HUES48 (cell line): Measurements from ENCODE around the gene CTXN3.
"Not testable (repeated sequence)": the region's sequence is repeated elsewhere in the genome, so short reads cannot be mapped to it uniquely, and the experiment has no call there.

Source experiments
- H3K27ac ChIP-seq: one replicate; pipeline ENCODE4 v1.7.0; 2013; ENCODE audit warnings: low read depth, low read length, inconsistent platforms
- H3K27me3 ChIP-seq: 2 replicates; pipeline ENCODE4 v1.6.1; 2013; ENCODE audit warnings: mild to moderate bottlenecking, low read length; ENCODE audit not compliant: control insufficient read depth, insufficient read depth
- H3K36me3 ChIP-seq: 2 replicates; pipeline ENCODE4 v1.6.1; 2013; ENCODE audit warnings: low read length; ENCODE audit not compliant: control insufficient read depth, insufficient read depth
- H3K4me1 ChIP-seq: 2 replicates; pipeline ENCODE4 v1.6.1; 2013; ENCODE audit warnings: mild to moderate bottlenecking, low read length; ENCODE audit not compliant: control insufficient read depth, insufficient read depth
- H3K4me3 ChIP-seq: 2 replicates; pipeline ENCODE4 v1.5.1; 2013; ENCODE audit warnings: mild to moderate bottlenecking, low read depth, low read length
- H3K9ac ChIP-seq: 2 replicates; pipeline ENCODE4 v1.6.1; 2013; ENCODE audit warnings: mild to moderate bottlenecking, low read depth, low read length, moderate library complexity
- H3K9me3 ChIP-seq: 2 replicates; pipeline ENCODE4 v1.6.1; 2013; ENCODE audit warnings: low read length; ENCODE audit not compliant: control insufficient read depth, insufficient read depth

The CTXN3 gene

GRCh38 chr5:127679691-127680330 is 30.9 kb downstream of the CTXN3 start:
- H3K4me3 ChIP-seq, H3K9ac ChIP-seq, H3K4me1 ChIP-seq, H3K36me3 ChIP-seq, H3K9me3 ChIP-seq, H3K27me3 ChIP-seq, H3K27ac ChIP-seq: not testable (repeated sequence)

DNA sequence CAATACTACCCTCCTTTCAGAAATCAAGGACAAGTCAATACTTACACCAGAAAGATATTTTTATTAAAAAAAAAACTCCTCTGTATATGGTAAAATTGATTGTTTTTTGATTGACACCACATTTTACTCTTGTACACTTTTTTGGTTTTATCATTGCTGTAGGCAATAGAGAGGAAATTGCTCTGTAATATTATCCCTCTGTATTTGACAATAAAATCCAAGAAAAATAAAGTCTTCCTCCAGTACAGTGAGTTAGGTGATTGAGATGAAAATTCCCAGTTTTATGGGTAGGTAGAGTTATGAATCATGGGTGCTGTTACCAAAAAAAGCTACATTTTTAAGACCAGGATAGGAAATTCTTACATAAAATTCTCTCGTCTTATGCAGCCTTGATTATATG is 31.7 kb downstream of the CTXN3 start:
- Histone ChIP-seq H3K27me3 (no peaks in the 10 kb centered on the region), H3K27ac (no peak overlapping the region), H3K4me3 (no peak overlapping the region), H3K9ac (no peak overlapping the region), H3K36me3 (no peaks in the 10 kb centered on the region), H3K4me1 (no peaks in the 10 kb centered on the region), H3K9me3 (no peaks in the 10 kb centered on the region)

- H3K4me3 ChIP-seq: no peak overlapping the region
- no peaks in the 10 kb centered on the region for H3K4me1 ChIP-seq
- no peak overlapping the region for H3K9ac ChIP-seq
- H3K9me3 ChIP-seq: no peaks in the 10 kb centered on the region
- no peak overlapping the region for H3K27ac ChIP-seq
- H3K36me3 ChIP-seq: no peaks in the 10 kb centered on the region
- no peaks in the 10 kb centered on the region for H3K27me3 ChIP-seq
Observed at GRCh38 chr5:127683008-127683407, 34.1 kb downstream of the CTXN3 start.

GRCh38 chr5:127684726-127685467 is 36.0 kb downstream of the CTXN3 start:
- no peak overlapping the region for H3K4me3 ChIP-seq
- no peaks in the 10 kb centered on the region for H3K27me3 ChIP-seq
- H3K4me1 ChIP-seq: no peaks in the 10 kb centered on the region
- no peak overlapping the region for H3K9ac ChIP-seq
- no peaks in the 10 kb centered on the region for H3K9me3 ChIP-seq
- no peak overlapping the region for H3K27ac ChIP-seq
- no peaks in the 10 kb centered on the region for H3K36me3 ChIP-seq

DNA sequence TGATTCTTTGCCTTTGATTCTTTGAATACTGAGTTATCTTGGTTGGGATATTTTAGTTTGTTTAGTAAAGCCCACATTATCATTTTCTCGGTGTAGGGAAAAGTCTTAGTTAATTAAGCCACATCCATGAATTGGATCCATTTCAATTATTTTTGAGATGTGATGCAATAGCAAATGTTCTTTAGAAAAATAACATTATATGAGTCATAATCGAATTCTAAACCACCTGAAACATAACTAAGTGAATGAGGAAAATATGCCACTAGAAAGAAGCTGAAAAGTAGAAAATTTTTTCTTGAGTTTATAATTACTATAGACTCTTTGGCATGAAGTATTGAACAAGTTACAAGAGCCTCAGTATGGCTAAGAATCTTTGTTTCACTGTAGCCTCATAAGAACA is 36.8 kb downstream of the CTXN3 start:
- H3K9ac ChIP-seq: no peak overlapping the region
- H3K4me3 ChIP-seq: no peak overlapping the region
- no peaks in the 10 kb centered on the region for H3K4me1 ChIP-seq
- no peaks in the 10 kb centered on the region for H3K9me3 ChIP-seq
- H3K27ac ChIP-seq: no peak overlapping the region
- no peaks in the 10 kb centered on the region for H3K36me3 ChIP-seq
- no peaks in the 10 kb centered on the region for H3K27me3 ChIP-seq

- H3K27ac ChIP-seq: no peak overlapping the region
- H3K36me3 ChIP-seq: no peaks in the 10 kb centered on the region
- H3K4me3 ChIP-seq: no peak overlapping the region
- H3K27me3 ChIP-seq: no peaks in the 10 kb centered on the region
- no peaks in the 10 kb centered on the region for H3K4me1 ChIP-seq
- no peaks in the 10 kb centered on the region for H3K9me3 ChIP-seq
- no peak overlapping the region for H3K9ac ChIP-seq
Observed at GRCh38 chr5:127686424-127686823, 37.5 kb downstream of the CTXN3 start.

DNA sequence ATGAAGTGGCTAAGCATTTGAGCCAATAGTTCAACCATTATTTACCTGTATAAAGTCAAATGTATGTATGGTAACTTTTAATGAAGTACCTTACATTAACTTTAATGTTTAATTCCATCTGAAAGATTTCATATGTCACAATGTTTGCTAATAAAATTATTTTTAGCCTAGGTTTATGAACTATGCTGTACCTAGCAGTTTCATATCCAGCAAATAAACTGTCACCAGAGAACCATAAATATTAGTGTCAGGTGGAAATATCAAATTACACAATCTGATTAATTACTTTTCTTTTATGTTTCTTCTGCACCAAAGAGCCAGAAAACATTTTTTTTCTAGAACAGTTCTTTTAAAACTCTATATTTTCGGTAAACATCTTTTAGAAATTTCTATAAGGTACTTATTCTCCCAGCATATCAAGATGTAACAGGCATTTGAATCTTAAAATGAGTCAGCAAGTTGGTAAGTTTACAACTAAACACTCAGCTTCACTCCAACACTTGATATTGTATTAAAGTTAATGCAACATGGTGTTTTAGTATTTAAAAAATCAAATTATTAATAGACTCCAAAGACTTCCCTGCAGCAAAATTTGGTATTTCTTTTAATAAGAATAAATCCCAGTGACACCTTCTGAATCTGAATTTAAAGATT is 45.8 kb downstream of the CTXN3 start:
- no peaks in the 10 kb centered on the region for H3K27me3 ChIP-seq
- no peaks in the 10 kb centered on the region for H3K4me1 ChIP-seq
- H3K27ac ChIP-seq: no peak overlapping the region

GRCh38 chr5:127695346-127695745 is 46.5 kb downstream of the CTXN3 start:
- no peaks in the 10 kb centered on the region for H3K4me1 ChIP-seq
- H3K27me3 ChIP-seq: no peaks in the 10 kb centered on the region
- no peak overlapping the region for H3K9ac ChIP-seq
- H3K4me3 ChIP-seq: no peak overlapping the region
- no peaks in the 10 kb centered on the region for H3K9me3 ChIP-seq
- no peaks in the 10 kb centered on the region for H3K36me3 ChIP-seq
- H3K27ac ChIP-seq: no peak overlapping the region

More for the DNA sequence above, 45.8 kb downstream of the CTXN3 start:
- H3K36me3 ChIP-seq: no peaks in the 10 kb centered on the region
- H3K9ac ChIP-seq: no peak overlapping the region
- H3K9me3 ChIP-seq: no peaks in the 10 kb centered on the region
- no peak overlapping the region for H3K4me3 ChIP-seq

DNA sequence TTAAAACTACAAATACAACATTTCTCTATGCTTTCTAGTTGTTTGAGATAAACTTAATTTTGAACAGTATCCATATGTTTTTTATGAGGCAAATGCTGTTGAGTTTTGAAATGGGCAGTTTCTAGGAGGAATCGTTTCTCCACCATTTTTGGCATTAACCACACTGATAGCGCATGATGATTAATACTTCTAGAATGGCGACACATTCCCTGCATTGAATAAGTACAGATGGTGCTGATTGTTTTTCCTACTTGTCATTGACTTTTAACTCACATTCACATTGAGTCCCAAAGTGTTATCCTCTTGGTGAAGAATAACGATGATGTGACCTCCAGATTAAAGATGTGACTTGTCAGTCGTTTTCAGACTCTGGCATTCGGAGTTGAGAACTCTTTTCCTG is 47.8 kb downstream of the CTXN3 start:
- Histone ChIP-seq H3K4me1 (no peaks in the 10 kb centered on the region), H3K9ac (no peak overlapping the region), H3K27ac (no peak overlapping the region), H3K9me3 (no peaks in the 10 kb centered on the region), H3K36me3 (no peaks in the 10 kb centered on the region), H3K27me3 (no peaks in the 10 kb centered on the region), H3K4me3 (no peak overlapping the region)

GRCh38 chr5:127697894-127698600 is 49.2 kb downstream of the CTXN3 start:
- Histone ChIP-seq H3K9me3 (no peaks in the 10 kb centered on the region), H3K9ac (no peak overlapping the region), H3K36me3 (no peaks in the 10 kb centered on the region), H3K27ac (no peak overlapping the region), H3K27me3 (no peaks in the 10 kb centered on the region), H3K4me1 (no peaks in the 10 kb centered on the region), H3K4me3 (no peak overlapping the region)

DNA sequence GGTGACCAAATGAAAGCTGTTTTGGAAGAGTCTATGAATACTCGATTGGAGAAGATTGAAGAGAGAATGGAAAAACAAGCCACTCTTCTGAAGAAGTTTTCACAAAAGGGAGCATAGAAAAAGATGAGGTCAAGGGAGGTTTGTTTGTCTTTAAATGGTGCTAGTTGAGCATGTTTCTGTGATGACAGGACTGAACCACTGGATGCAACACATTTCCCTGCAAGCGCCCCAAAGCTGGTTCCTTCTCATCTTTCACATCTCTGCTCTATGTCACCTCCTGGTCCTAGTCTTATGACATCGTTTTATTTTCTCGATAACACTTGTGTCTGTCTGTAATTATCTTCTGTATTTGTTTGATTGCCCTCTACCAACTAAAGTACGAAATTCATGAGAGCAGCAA is 50.5 kb downstream of the CTXN3 start:
- no peaks in the 10 kb centered on the region for H3K9me3 ChIP-seq
- no peak overlapping the region for H3K4me3 ChIP-seq
- H3K4me1 ChIP-seq: no peaks in the 10 kb centered on the region
- H3K27me3 ChIP-seq: no peaks in the 10 kb centered on the region
- no peaks in the 10 kb centered on the region for H3K36me3 ChIP-seq
- H3K9ac ChIP-seq: no peak overlapping the region
- H3K27ac ChIP-seq: no peak overlapping the region
